Calu3 (cell line): ENCODE measurements around the gene LSG1. TPM values are rescaled to one million over a fixed set of nuclear protein-coding genes. Genes with fewer than 3 reads are reported as not detected.

Experiments used
- BruUV-seq: library from RNA; stranded (reverse); fragments of 400-500 nt; replicated peaks from 2 replicates; lab custom pipeline; 2021; lab: Mats Ljungman, UMichigan
- CTCF ChIA-PET: fragments of 300-600 bp; sonication (Branson Sonifier 250); formaldehyde crosslinking; loops from one replicate; lab custom pipeline; 2022; ENCODE audit warnings: antibody characterized with exemption; lab: Charles Lee
- DNase-seq: peaks from one replicate; pipeline ENCODE4 v3.0.0; 2022
- H3K27ac Mint-ChIP-seq: one replicate; pipeline ENCODE4 v1.8.0; 2022; ENCODE audit warnings: mixed read lengths; ENCODE audit not compliant: unreplicated experiment
- H3K27me3 Mint-ChIP-seq: one replicate; pipeline ENCODE4 v1.8.0; 2022; ENCODE audit warnings: mixed read lengths; ENCODE audit not compliant: unreplicated experiment
- H3K36me3 Mint-ChIP-seq: one replicate; pipeline ENCODE4 v1.8.0; 2022; ENCODE audit warnings: mild to moderate bottlenecking, moderate library complexity, mixed read lengths; ENCODE audit not compliant: insufficient read depth, unreplicated experiment
- H3K4me1 Mint-ChIP-seq: one replicate; pipeline ENCODE4 v1.8.0; 2022; ENCODE audit warnings: mild to moderate bottlenecking, low read depth, mixed read lengths; ENCODE audit not compliant: unreplicated experiment
- H3K4me3 Mint-ChIP-seq: one replicate; pipeline ENCODE4 v1.8.0; 2022; ENCODE audit warnings: mild to moderate bottlenecking, low read depth, moderate library complexity, mixed read lengths; ENCODE audit not compliant: unreplicated experiment
- H3K9me3 Mint-ChIP-seq: one replicate; pipeline ENCODE4 v1.8.0; 2022; ENCODE audit warnings: low read depth, mixed read lengths; ENCODE audit not compliant: unreplicated experiment
- CTCF ChIP-seq: fragments of 200-600 bp; IDR thresholded peaks from one replicate; pipeline ENCODE4 v1.8.0; 2022; ENCODE audit warnings: antibody characterized with exemption; ENCODE audit not compliant: unreplicated experiment
- intact Hi-C: fragments of 100-400 bp; cut with micrococcal nuclease; formaldehyde crosslinking; loops from one replicate; pipeline ENCODE4 v1.10.0; 2022; ENCODE audit not compliant: unreplicated experiment
- total RNA-seq: library from RNA; stranded (reverse); gene quantifications from 2 replicates; pipeline ENCODE4 v1.2.3, GENCODE V29; 2022

LSG1 gene
- total RNA-seq, 1 experiment from 2014 or later: 86.3 TPM

GRCh38 chr3:194690501-194691372, 18.7 kb upstream of the LSG1 start:
- no peak for DNase-seq
- Mint-ChIP-seq H3K27me3 (peaks cover 59% of the 10 kb centered on the region), H3K4me3 (no peak overlapping the region), H3K36me3 (peaks cover 19% of the 10 kb centered on the region), H3K27ac (no peak overlapping the region), H3K9me3 (no peaks in the 10 kb centered on the region), H3K4me1 (peaks cover 6% of the 10 kb centered on the region)
- no peak for TF ChIP-seq CTCF
- intact Hi-C loops: no loop called here
- CTCF ChIA-PET: interaction anchor here (0.6 to 1.0 kb wide), 3 partner anchors 8 to 89 kb away, joined by 3 to 4 read pairs (median 4); no protein-coding TSS in a partner anchor
- BruUV-seq: no TSS peak

DNA sequence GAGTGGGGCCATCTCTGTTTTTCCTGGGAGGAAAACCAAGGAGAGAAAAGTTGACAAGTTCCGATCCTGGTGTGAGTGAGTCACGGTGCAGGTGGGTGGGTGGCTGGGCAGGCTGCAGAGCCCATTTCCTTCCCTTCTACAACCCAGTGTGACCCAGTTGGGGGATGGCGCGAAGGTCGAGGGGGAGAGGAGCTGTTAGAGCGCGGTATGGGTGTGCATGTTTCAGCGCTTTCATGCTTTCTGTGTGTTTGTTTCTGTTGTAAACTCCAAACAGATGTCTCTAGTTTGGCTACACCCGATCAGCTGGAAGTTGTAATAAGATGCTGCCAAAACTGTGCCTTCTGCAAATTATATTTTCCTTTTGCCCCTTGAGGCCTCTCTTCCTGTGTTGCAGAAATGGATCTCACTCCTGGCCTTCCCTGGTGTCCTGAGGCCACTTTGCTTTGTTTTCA, 17.5 kb upstream of the LSG1 start:
- intact Hi-C loops: loop anchor here (10.0 kb wide), 3 partner anchors 75 to 825 kb away; no protein-coding TSS in a partner anchor
- H3K4me1 Mint-ChIP-seq: peaks cover 6% of the 10 kb centered on the region
- peaks cover 23% of the 10 kb centered on the region for H3K36me3 Mint-ChIP-seq
- DNase-seq: no peak
- no peak overlapping the region for H3K27ac Mint-ChIP-seq
- no peak for TF ChIP-seq CTCF
- CTCF ChIA-PET: interaction anchor here (0.7 to 1.0 kb wide), 2 partner anchors 13 to 833 kb away, joined by 3 to 4 read pairs; no protein-coding TSS in a partner anchor
- no peak overlapping the region for H3K4me3 Mint-ChIP-seq
- peaks cover 54% of the 10 kb centered on the region for H3K27me3 Mint-ChIP-seq
- no peaks in the 10 kb centered on the region for H3K9me3 Mint-ChIP-seq
- no TSS peak for BruUV-seq

DNA sequence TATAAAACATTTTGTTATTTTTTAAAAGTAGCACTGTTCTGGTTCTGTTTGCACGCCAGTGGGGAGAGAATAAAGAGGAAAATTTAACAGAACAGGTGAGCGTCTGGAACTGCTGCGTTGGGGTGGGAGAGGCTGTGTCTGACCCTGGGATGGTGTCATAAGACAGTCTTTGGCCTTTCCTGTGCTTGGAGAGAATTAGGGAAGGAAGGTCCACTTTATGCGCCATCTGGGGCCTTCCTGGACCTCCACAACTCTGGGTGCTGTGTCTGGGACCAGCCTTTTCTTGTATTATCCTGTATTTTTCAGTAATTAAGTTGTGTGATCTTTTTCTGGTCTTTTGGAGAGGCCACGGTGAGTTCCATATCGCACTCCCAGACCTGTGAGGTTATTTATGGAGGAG, 17.0 kb upstream of the LSG1 start:
- Mint-ChIP-seq H3K9me3 (no peaks in the 10 kb centered on the region), H3K27me3 (peaks cover 48% of the 10 kb centered on the region), H3K4me1 (peaks cover 8% of the 10 kb centered on the region), H3K4me3 (no peak overlapping the region), H3K36me3 (peaks cover 23% of the 10 kb centered on the region), H3K27ac (no peak overlapping the region)
- TF ChIP-seq CTCF: no peak
- CTCF ChIA-PET: interaction anchor here (0.5 kb wide), 1 partner anchor 1371 kb away, joined by 4 read pairs; no protein-coding TSS in a partner anchor
- DNase-seq: no peak
- no TSS peak for BruUV-seq
- intact Hi-C loops: loop anchor here (10.0 kb wide), 3 partner anchors 76 to 826 kb away; no protein-coding TSS in a partner anchor

- BruUV-seq: no TSS peak
- H3K27me3 Mint-ChIP-seq: peaks cover 45% of the 10 kb centered on the region
These were observed 16.3 kb upstream of the LSG1 start for GRCh38 chr3:194688200-194688740.

More at GRCh38 chr3:194688200-194688740, 16.3 kb upstream of the LSG1 start:
- TF ChIP-seq CTCF: no peak
- Mint-ChIP-seq H3K4me3 (peak overlapping the region; percentile 90), H3K36me3 (peaks cover 24% of the 10 kb centered on the region), H3K27ac (no peak overlapping the region), H3K9me3 (no peaks in the 10 kb centered on the region), H3K4me1 (peaks cover 14% of the 10 kb centered on the region)
- CTCF ChIA-PET: interaction anchor here (0.7 to 3.2 kb wide), 10 partner anchors 16 to 431 kb away, joined by 3 to 27 read pairs (median 3); partner anchors contain the start of gene LSG1
- intact Hi-C loops: loop anchor here (10.0 kb wide), 3 partner anchors 77 to 827 kb away; no protein-coding TSS in a partner anchor
- no peak for DNase-seq
